IgD-negative memory B cell (primary cell): ENCODE data around the gene MAP2K2. TPM values are rescaled to one million over a fixed set of nuclear protein-coding genes. Genes with fewer than 3 reads are reported as not detected.
A peak's percentile ranks its signal among the peaks of the same experiment; 100 is the strongest.

Experiments used
- H3K27ac Mint-ChIP-seq, 3 donors: one replicate each; pipeline ENCODE4 v1.8.0; 2020 to 2022; ENCODE audit warnings: mild to moderate bottlenecking in 3 of 3, mixed read lengths in 3 of 3, moderate library complexity in 1 of 3
- H3K27me3 Mint-ChIP-seq: one replicate; pipeline ENCODE4 v1.8.0; 2021; ENCODE audit warnings: mixed read lengths
- H3K36me3 Mint-ChIP-seq: one replicate; pipeline ENCODE4 v1.8.0; 2020; ENCODE audit warnings: mild to moderate bottlenecking, mixed read lengths
- H3K4me1 Mint-ChIP-seq, 3 donors: one replicate each; pipeline ENCODE4 v1.8.0; 2020 to 2022; ENCODE audit warnings: mixed read lengths in 3 of 3, mild to moderate bottlenecking in 1 of 3
- H3K4me3 Mint-ChIP-seq, 4 donors: one replicate each; pipeline ENCODE4 v1.8.0; 2020 to 2022; ENCODE audit warnings: mild to moderate bottlenecking in 4 of 4, mixed read lengths in 4 of 4, moderate library complexity in 3 of 4
- H3K9me3 Mint-ChIP-seq, 3 donors: one replicate each; pipeline ENCODE4 v1.8.0; 2020 to 2021; ENCODE audit warnings: mixed read lengths in 3 of 3, mild to moderate bottlenecking in 1 of 3
- polyA plus RNA-seq: library from polyadenylated mRNA; unstranded; fragments of 300-500 nt; fragmentation: Illumina TruSeq; gene quantifications from one replicate; pipeline ENCODE4 v1.2.3, GENCODE V29; 2021

Gene MAP2K2
- polyA plus RNA-seq, 1 donor from 2014 or later: 69.1 TPM

- Mint-ChIP-seq H3K9me3 (no peaks in the 10 kb centered on the region), H3K27ac (peak overlapping the region in 1 of 3 donors; percentile 92)
These were observed 57.7 kb downstream of the MAP2K2 start for GRCh38 chr19:4066176-4066606.

GRCh38 chr19:4065430-4066175 lies 58.3 kb downstream of the MAP2K2 start:
- H3K4me1 Mint-ChIP-seq: peaks cover 10 to 22% (median 12%) of the 10 kb centered on the region in 3 donors
- H3K27ac Mint-ChIP-seq: peak overlapping the region in 1 of 3 donors; percentile 73
- no peaks in the 10 kb centered on the region for H3K27me3 Mint-ChIP-seq

More at GRCh38 chr19:4066176-4066606, 57.7 kb downstream of the MAP2K2 start:
- Mint-ChIP-seq H3K4me1 (peaks cover 10 to 21% (median 12%) of the 10 kb centered on the region in 3 donors), H3K27me3 (no peaks in the 10 kb centered on the region), H3K36me3 (peaks cover 3% of the 10 kb centered on the region), H3K4me3 (peak overlapping the region; percentile 65 to 90 (median 80))

GRCh38 chr19:4064496-4065260 lies 59.2 kb downstream of the MAP2K2 start:
- Mint-ChIP-seq H3K27ac (peak overlapping the region in 2 of 3 donors; percentile 10 to 99), H3K36me3 (peaks cover 3% of the 10 kb centered on the region), H3K4me1 (peaks cover 15 to 26% (median 16%) of the 10 kb centered on the region in 3 donors), H3K4me3 (peak overlapping the region; percentile 84 to 98 (median 94)), H3K9me3 (no peaks in the 10 kb centered on the region), H3K27me3 (no peaks in the 10 kb centered on the region)

More at GRCh38 chr19:4065430-4066175, 58.3 kb downstream of the MAP2K2 start:
- Mint-ChIP-seq H3K36me3 (peaks cover 3% of the 10 kb centered on the region), H3K4me3 (peak overlapping the region; percentile 65 to 90 (median 80)), H3K9me3 (no peaks in the 10 kb centered on the region)

- Mint-ChIP-seq H3K9me3 (no peaks in the 10 kb centered on the region), H3K4me1 (peaks cover 14 to 23% (median 15%) of the 10 kb centered on the region in 3 donors), H3K27me3 (no peaks in the 10 kb centered on the region), H3K36me3 (peaks cover 2% of the 10 kb centered on the region), H3K4me3 (peak overlapping the region; percentile 84 to 98 (median 94)), H3K27ac (peak overlapping the region in 2 of 3 donors; percentile 95 to 99)
These were observed 59.8 kb downstream of the MAP2K2 start for GRCh38 chr19:4064149-4064495.

GRCh38 chr19:4063369-4064148 lies 60.4 kb downstream of the MAP2K2 start:
- no peaks in the 10 kb centered on the region for H3K9me3 Mint-ChIP-seq
- no peaks in the 10 kb centered on the region for H3K27me3 Mint-ChIP-seq
- peak overlapping the region; percentile 84 to 98 (median 94) for H3K4me3 Mint-ChIP-seq
- peaks cover 14 to 19% (median 15%) of the 10 kb centered on the region in 3 donors for H3K4me1 Mint-ChIP-seq
- peak overlapping the region in 2 of 3 donors; percentile 95 to 99 for H3K27ac Mint-ChIP-seq
- peaks cover 2% of the 10 kb centered on the region for H3K36me3 Mint-ChIP-seq

- Mint-ChIP-seq H3K27ac (peak overlapping the region; percentile 62 to 99 (median 90)), H3K36me3 (peaks cover 2% of the 10 kb centered on the region), H3K27me3 (no peaks in the 10 kb centered on the region), H3K4me3 (peak overlapping the region; percentile 84 to 98 (median 94)), H3K9me3 (no peaks in the 10 kb centered on the region), H3K4me1 (peaks cover 8 to 15% (median 10%) of the 10 kb centered on the region in 3 donors)
These were observed 61.2 kb downstream of the MAP2K2 start for GRCh38 chr19:4062419-4063368.

- no peaks in the 10 kb centered on the region for H3K9me3 Mint-ChIP-seq
- no peaks in the 10 kb centered on the region for H3K27me3 Mint-ChIP-seq
- H3K4me1 Mint-ChIP-seq: peaks cover 10 to 18% (median 10%) of the 10 kb centered on the region in 3 donors
- H3K27ac Mint-ChIP-seq: peak overlapping the region; percentile 62 to 95 (median 90)
- H3K4me3 Mint-ChIP-seq: peak overlapping the region; percentile 38 to 93 (median 80)
- H3K36me3 Mint-ChIP-seq: peaks cover 2% of the 10 kb centered on the region
These were observed 62.1 kb downstream of the MAP2K2 start for GRCh38 chr19:4061683-4062418.

GRCh38 chr19:4061178-4061682 lies 62.7 kb downstream of the MAP2K2 start:
- Mint-ChIP-seq H3K4me1 (peaks cover 10 to 18% (median 10%) of the 10 kb centered on the region in 3 donors), H3K27ac (peak overlapping the region; percentile 81 to 95 (median 95)), H3K27me3 (no peaks in the 10 kb centered on the region), H3K36me3 (peaks cover 2% of the 10 kb centered on the region), H3K4me3 (peak overlapping the region; percentile 65 to 91 (median 80)), H3K9me3 (no peaks in the 10 kb centered on the region)

GRCh38 chr19:4060621-4061177 lies 63.2 kb downstream of the MAP2K2 start:
- peaks cover 13 to 18% (median 13%) of the 10 kb centered on the region in 3 donors for H3K4me1 Mint-ChIP-seq
- no peaks in the 10 kb centered on the region for H3K27me3 Mint-ChIP-seq
- H3K27ac Mint-ChIP-seq: peak overlapping the region; percentile 81 to 95 (median 95)
- H3K9me3 Mint-ChIP-seq: no peaks in the 10 kb centered on the region
- peak overlapping the region; percentile 75 to 91 (median 88) for H3K4me3 Mint-ChIP-seq
- H3K36me3 Mint-ChIP-seq: peaks cover 2% of the 10 kb centered on the region

GRCh38 chr19:4059891-4060620 lies 63.9 kb downstream of the MAP2K2 start:
- peak overlapping the region; percentile 81 to 95 (median 95) for H3K27ac Mint-ChIP-seq
- peak overlapping the region; percentile 75 to 91 (median 88) for H3K4me3 Mint-ChIP-seq
- peaks cover 2% of the 10 kb centered on the region for H3K36me3 Mint-ChIP-seq
- no peaks in the 10 kb centered on the region for H3K27me3 Mint-ChIP-seq
- peaks cover 13 to 18% (median 14%) of the 10 kb centered on the region in 3 donors for H3K4me1 Mint-ChIP-seq
- no peaks in the 10 kb centered on the region for H3K9me3 Mint-ChIP-seq

GRCh38 chr19:4059453-4059871 lies 64.5 kb downstream of the MAP2K2 start:
- Mint-ChIP-seq H3K4me1 (peaks cover 13 to 18% (median 14%) of the 10 kb centered on the region in 3 donors), H3K27ac (peak overlapping the region; percentile 69 to 95 (median 86)), H3K36me3 (peaks cover 2% of the 10 kb centered on the region), H3K27me3 (no peaks in the 10 kb centered on the region), H3K9me3 (no peaks in the 10 kb centered on the region), H3K4me3 (peak overlapping the region; percentile 75 to 91 (median 82))
